Cardiac septum (tissue), 1 donor: ENCODE measurements around the gene SLCO1B1. TPM values are rescaled to one million over a fixed set of nuclear protein-coding genes. Genes with fewer than 3 reads are reported as not detected.

Source experiments
- DNase-seq: peaks from one replicate; pipeline ENCODE4 v3.0.0-alpha.2; 2020; ENCODE audit warnings: low spot score
- intact Hi-C: fragments of 100-400 bp; cut with DNase I; formaldehyde crosslinking; loops from one replicate; pipeline ENCODE4 v1.14.0; 2022
- total RNA-seq: library from RNA; stranded (reverse); fragmentation: NEBNext Ultra II Directional; extraction: Animal tissue kit (Norgen Biotek cat#: 25700); gene quantifications from one replicate; pipeline ENCODE4 v1.2.1, GENCODE V29; 2021
- donor health status: DM: no; HTN: no; CAD: no.

SLCO1B1 gene
- total RNA-seq, 1 donor from 2014 or later = 0.24 TPM

GRCh38 chr12:21219206-21219605 lies 88.2 kb downstream of the SLCO1B1 start:
- no peak for DNase-seq
- intact Hi-C loops = no loop called here

DNA sequence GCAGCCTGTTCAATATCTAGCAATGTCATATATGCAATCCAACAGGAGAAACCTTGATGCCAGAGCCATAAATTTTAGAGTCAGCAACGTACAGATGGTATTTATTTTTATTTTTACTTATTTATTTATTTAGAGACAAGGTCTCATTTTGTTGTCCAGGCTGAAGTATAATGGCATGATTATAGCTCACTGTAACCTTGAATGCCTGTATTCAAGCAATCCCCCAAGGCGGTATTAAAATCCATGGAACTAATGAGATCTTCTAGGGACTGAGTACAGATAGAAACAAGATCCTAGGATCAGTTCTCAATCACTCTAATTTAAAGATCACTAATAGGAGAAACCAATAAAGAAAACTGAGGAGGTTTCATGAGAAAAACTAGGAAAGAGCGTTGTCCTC lies 89.3 kb downstream of the SLCO1B1 start:
- no peak for DNase-seq
- intact Hi-C loops = no loop called here

DNA sequence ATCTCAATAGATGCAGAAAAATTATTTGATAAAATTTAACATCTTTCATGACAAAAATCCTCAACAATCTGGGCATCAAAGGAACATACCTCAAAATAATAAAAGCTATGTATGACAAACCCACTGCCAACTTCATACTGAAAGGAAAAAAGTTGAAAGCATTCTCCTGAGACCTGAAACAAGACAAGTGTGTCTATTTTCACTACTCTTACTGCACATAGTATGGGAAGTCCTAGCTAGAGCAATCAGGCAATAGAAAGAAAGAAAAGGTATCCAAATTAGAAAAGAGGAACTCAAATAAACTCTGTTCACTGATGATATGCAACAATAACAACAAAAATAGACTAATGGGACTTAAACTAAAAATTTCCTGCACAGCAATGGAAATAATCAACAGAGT lies 90.1 kb downstream of the SLCO1B1 start:
- no peak for DNase-seq
- intact Hi-C loops = no loop called here

DNA sequence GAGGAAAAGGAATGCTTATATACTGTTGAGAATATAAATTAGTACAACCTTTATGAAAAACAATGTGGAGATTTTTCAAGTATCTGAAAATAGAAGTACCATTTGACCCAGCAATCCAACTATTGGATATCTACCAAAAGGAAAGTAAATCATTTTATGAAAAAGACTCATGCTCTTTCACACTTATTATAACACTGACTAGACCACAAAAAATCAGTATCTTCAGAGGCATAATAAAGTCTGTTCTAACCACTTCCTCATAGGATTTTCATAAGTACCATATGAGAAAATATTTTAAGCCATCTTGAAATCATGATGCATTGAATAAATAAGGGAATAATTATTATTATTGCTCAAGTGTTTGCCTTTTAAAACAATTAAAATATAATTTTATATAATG lies 90.8 kb downstream of the SLCO1B1 start:
- intact Hi-C loops = no loop called here
- no peak for DNase-seq

GRCh38 chr12:21223930-21224329 lies 92.9 kb downstream of the SLCO1B1 start:
- no peak for DNase-seq
- intact Hi-C loops = no loop called here

- intact Hi-C loops = no loop called here
- no peak for DNase-seq
Measured at GRCh38 chr12:21234395-21234794, 103.4 kb downstream of the SLCO1B1 start.

DNA sequence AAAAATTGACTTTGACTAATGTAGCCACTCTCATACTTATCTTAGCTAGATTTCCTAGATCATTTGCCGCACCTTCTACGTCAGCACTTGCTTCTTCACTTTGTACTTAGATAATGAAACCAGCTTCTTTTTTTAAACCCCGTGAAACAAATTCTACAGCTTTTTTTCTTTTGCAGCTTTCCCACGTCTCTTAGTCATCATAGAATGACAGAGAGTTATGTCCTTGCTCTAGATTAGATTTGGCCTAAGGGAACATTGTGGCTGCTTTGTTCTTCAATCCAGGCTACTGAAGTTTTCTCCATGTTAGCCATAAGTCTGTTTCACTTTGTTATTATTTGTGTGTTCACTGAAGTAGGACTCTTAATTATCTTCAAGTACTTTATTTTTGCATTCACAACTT lies 108.9 kb downstream of the SLCO1B1 start:
- no peak for DNase-seq
- intact Hi-C loops = no loop called here

- intact Hi-C loops = no loop called here
- DNase-seq = no peak
Measured at GRCh38 chr12:21248679-21249078, 117.7 kb downstream of the SLCO1B1 start.

DNA sequence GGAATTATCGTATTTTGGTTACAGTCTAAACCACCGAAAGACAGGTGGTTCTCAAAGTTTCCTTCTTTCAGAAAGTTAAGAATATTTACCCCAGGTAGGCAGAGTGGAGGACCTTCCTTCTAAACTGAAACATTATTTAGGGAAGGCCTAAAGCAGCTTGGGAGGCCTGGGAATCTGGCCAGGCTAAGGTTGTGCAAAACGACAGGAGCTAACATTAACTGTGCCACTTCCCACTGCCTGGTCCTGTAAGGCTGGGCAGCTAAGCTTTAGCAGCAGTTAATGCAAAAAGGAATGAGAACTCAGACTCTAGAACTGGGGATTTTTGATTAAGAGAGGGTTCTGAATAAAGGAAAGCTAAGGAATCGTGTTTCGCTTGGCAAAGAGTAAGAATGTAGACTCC lies 121.1 kb downstream of the SLCO1B1 start:
- intact Hi-C loops = no loop called here
- no peak for DNase-seq

DNA sequence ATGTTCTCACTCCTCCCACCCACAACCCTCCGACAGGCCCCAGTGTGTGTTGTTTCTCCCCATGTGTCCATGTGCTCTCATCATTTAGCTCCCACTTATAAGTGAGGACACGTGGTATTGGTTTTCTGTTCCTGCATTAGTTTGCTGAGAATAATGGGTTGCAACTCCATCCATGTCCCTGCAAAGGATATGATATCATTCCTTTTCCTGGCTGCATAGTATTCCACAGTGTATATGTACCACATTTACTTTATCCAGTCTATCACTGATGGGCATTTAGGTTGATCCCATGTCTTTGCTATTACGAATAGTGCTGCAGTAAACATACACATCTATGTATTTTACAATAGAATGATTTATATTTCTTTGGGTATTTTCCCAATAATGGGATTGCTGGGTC lies 126.2 kb downstream of the SLCO1B1 start:
- no peak for DNase-seq
- intact Hi-C loops = no loop called here

- intact Hi-C loops = no loop called here
- no peak for DNase-seq
Measured at GRCh38 chr12:21264232-21264631, 133.2 kb downstream of the SLCO1B1 start.

DNA sequence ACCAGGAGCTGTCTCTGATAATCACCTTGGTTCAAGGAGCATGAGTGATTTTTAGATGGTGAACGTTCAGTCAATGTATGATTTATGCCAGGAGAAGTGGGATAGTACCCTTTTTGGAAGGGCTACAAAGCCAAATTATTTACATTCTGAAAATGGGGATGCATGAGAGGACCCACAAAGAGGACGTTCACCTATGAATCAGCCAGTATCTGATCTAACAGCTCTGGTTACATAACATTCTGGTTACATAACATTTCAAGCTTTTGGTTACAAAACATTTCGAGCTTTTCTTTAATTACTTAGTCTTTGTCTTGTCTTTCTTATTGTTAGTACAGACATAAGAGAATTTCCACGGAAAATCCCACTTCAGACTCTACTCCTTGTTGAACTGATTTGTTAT lies 134.9 kb downstream of the SLCO1B1 start:
- intact Hi-C loops = no loop called here
- DNase-seq = no peak

- no peak for DNase-seq
- intact Hi-C loops = no loop called here
Measured at GRCh38 chr12:21276826-21277225, 145.8 kb downstream of the SLCO1B1 start.

Other genes with a start within 250 kb of the SLCO1B1 start
- not detected for gene SLCO1A2, start 203.7 kb downstream of the SLCO1B1 start, total RNA-seq
- not detected for gene IAPP, start 241.7 kb downstream of the SLCO1B1 start, total RNA-seq